NCI-H82 treated with DMSO at 0.1 percent for 48 hours (cell line): Measurements from ENCODE around the gene DTX3.
"Not testable (repeated sequence)": the region's sequence is repeated elsewhere in the genome, so short reads cannot be mapped to it uniquely, and the experiment has no call there.

Experiments
- DNase-seq: peaks from one replicate; lab custom pipeline; 2025; ENCODE audit not compliant: unreplicated experiment; lab: John Stamatoyannopoulos, UW

The DTX3 gene

GRCh38 chr12:57631566-57632072 lies 27.0 kb downstream of the DTX3 start:
- no peak for DNase-seq

GRCh38 chr12:57632073-57632957 lies 27.7 kb downstream of the DTX3 start:
- DNase-seq = no peak

- DNase-seq = peak; percentile 46
These were observed 28.6 kb downstream of the DTX3 start, which contains the start of gene B4GALNT1 for GRCh38 chr12:57632958-57633840. TSS of gene B4GALNT1 (minus strand) at chr12:57633201. CDS start at chr12:57632132, 1,069 bp downstream.

GRCh38 chr12:57636731-57637130 lies 32.1 kb downstream of the DTX3 start:
- DNase-seq = not testable (repeated sequence)

- no peak for DNase-seq
These were observed 32.7 kb downstream of the DTX3 start for GRCh38 chr12:57637364-57637763.

GRCh38 chr12:57638096-57638495 lies 33.5 kb downstream of the DTX3 start:
- no peak for DNase-seq

- no peak for DNase-seq
These were observed 35.8 kb downstream of the DTX3 start for GRCh38 chr12:57640175-57641042.

- DNase-seq = no peak
These were observed 37.2 kb downstream of the DTX3 start for GRCh38 chr12:57641699-57642442.

GRCh38 chr12:57645990-57646658 lies 41.5 kb downstream of the DTX3 start:
- not testable (repeated sequence) for DNase-seq

GRCh38 chr12:57646659-57647049 lies 42.0 kb downstream of the DTX3 start:
- not testable (repeated sequence) for DNase-seq

GRCh38 chr12:57654042-57654441 lies 49.4 kb downstream of the DTX3 start:
- DNase-seq = no peak

GRCh38 chr12:57655541-57656240 lies 51.1 kb downstream of the DTX3 start:
- DNase-seq = no peak

GRCh38 chr12:57656408-57656807 lies 51.8 kb downstream of the DTX3 start:
- DNase-seq = not testable (repeated sequence)

- DNase-seq = no peak
These were observed 53.1 kb downstream of the DTX3 start for GRCh38 chr12:57657744-57658143.

- DNase-seq = no peak
These were observed 54.3 kb downstream of the DTX3 start for GRCh38 chr12:57658890-57659289.
